Stimulated activated CD4-positive, alpha-beta T cell treated with anti-CD3 and anti-CD28 coated beads, Interleukin-15, amount 100 ng/mL, for 1 hour (primary cell): ENCODE measurements around the gene TSPAN14.

Experiments used
- DNase-seq, 2 donors: peaks; one replicate each; pipeline ENCODE4 v3.0.0-alpha.2; 2020; ENCODE audit warnings: low read depth in 1 of 2, low spot score in 1 of 2

The TSPAN14 gene

DNA sequence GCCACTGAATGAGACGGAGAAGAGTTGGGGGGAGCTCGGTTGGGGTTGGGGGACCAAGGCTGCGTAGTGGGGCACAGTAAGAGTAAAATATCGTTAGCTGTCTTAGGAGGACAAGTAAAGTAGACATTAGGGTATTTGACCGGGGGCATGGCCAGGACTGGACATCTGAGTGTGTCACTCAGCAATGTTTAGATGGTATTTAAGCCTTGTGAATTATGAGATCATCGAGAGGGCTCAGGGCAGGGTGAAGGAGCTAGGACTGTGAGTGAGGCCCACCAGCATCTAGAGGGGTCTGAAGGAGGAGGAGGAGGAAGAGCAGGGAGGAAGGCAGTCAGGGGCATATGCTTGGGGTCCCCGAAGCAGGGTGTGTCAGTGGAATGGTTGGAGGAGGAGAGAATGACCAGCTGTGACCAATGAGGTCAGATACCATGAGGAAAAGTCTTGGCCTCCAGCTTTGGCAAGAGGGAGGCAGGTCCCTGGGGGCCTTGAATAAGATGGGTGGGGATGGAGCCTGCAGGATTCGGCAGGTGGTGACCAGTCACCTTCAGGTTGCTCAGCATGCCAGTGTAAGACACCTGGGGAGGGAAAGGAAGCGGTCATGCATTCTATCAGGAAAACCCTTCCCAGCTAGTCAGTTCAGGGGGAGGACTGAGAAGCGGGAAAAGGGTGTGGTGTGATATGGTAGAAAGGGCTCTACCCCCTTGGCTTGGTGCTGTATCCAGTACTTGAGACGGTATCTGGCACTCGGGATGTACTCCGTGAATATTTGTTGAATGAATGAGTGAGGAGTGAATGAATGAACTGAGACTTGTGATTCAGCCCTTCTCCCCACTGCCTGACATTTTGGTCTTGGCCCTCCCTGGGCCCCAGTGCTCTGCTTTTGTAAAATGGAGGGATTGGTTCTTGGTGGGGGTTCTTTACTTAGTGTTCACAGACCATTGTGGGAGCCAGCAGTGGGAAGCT lies 48.8 kb downstream of the TSPAN14 start:
- DNase-seq: no peak

DNA sequence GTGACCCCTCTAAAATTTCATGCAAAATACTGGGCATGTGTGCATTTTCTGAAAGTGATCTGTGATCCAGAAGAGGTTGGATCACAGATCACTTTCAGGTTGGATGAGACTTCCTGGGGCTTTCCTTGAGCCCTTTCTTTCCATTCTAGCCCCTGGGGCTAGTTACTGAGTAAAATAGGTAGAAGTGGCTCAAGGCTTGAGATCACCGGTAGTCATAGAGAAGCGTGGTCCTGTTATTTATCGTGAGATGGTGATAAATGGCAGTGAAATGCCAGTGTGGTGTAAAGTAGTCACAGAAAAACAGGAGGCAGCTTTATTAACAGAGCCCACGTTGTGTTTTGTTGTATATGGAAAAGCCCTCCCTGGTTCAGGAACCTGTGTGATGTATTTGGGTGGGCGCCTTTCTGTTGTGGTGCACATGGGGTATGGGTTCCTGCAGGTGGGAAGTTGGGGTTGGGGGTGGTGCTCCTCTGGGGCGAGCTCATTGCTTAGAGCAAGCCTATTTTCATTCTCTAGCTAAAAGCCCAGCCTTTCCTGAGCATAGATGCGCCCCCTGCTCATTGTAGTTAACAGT lies 49.6 kb downstream of the TSPAN14 start:
- no peak for DNase-seq

DNA sequence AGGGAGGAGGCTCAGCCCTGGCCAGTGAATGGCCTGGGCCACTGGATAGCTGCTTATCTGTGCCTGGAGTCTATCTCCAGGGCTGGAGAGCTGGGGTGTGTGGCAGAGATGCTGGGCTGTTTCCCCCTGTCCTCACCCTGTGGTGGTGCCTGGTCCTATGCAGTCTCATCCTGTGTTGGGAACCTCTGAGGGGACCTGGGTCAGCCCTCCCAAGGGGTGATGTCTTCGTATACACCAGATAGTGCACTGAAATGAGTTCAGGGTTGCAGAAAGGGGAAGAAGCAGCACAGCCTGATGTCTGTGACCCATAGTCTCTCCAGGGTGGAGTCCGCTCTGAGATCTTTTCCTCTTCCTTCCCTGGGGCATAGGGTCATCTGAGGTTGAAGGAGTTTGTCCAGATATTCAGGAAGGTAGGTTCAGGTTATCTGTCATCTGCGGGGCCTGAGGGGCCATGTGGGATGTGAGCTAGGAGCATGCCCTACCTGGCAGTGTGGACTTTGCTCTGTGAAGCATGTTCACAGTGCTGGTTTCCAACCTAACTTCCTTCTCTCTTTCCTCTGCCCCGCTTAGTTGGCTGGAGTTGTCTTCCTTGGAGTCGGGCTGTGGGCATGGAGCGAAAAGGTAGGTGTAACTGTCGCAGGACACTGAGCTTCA lies 50.2 kb downstream of the TSPAN14 start:
- DNase-seq: no peak

DNA sequence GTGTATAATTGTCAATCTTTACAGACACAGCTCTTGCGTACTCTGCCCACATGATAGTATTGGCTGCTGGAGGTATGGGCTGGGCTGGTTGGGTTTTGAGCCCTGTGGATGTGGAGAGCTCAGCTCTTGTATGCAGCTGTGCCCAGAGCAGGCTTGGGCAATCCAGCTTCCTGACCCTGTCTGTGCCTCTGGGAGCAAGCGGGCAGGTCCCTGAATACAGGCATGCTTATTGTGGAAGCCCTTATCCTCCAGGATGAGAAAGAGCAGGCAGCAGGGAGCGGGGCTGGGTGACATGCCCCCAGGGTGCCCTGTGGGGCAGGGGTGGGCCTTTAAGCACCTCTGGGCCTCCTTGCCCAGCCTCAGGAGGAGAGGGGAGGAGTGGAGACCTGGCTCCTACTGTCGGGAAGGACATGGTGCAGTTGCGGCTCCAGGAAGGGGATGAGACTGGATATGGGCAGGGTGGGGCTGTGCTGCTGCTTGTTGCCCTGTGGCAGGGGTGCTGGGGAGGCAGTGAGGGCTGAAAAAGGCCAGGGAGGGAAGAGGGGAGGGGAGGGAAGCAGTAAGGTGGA lies 50.9 kb downstream of the TSPAN14 start:
- no peak for DNase-seq

DNA sequence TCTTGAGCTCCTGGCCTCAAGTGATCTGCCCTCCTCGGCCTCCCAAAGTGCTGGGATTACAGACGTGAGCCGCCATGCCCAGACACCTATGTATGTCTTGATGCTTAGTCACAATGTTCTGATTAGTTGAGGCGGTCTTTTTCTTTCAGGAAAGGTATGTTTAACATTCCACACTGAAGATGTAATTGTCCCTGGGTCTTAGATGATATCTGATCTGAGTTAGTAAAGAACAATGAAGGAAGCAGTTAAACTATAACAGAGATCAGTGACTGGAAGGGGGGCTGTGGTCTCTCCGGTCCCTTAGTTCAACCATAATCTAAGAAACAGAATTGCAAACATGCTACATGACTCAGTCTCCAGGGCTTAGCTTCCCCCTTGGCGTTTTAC lies 52.1 kb downstream of the TSPAN14 start:
- no peak for DNase-seq

DNA sequence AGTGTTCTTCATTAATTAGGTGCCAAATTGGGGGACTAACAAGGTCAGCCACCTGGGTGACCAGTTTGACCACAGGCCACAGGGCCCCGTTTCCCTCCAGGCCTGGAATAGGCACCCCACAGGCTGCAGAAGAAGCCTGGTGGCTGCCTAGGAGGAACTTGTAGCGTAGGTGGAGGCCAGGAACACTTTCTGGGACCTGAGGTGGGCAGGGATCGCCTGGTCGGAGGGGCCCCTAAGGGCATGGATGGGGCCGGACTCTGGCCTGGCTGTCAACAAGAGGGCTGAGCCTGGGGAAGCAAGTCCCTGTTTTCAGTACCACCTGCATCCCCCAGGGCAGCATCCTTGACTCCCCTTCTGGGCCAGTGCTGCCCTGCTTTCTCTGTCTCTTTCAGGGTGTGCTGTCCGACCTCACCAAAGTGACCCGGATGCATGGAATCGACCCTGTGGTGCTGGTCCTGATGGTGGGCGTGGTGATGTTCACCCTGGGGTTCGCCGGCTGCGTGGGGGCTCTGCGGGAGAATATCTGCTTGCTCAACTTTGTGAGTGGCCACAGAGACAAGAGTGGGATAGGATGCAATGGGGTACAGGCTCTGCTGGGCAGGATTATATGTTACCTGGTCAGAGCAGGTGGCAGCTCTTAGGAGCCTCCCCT lies 52.9 kb downstream of the TSPAN14 start:
- DNase-seq: no peak

DNA sequence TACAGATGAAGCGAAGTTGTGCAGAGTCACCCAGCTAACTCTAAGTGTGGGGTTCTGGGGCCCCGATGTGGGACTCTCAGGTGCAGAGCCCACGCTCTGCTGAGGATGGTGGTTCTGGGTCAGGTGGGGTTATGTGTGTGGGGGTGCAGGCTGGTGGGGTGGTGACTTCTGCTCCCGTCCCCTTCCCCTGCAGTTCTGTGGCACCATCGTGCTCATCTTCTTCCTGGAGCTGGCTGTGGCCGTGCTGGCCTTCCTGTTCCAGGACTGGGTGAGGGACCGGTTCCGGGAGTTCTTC lies 54.9 kb downstream of the TSPAN14 start:
- DNase-seq: no peak

DNA sequence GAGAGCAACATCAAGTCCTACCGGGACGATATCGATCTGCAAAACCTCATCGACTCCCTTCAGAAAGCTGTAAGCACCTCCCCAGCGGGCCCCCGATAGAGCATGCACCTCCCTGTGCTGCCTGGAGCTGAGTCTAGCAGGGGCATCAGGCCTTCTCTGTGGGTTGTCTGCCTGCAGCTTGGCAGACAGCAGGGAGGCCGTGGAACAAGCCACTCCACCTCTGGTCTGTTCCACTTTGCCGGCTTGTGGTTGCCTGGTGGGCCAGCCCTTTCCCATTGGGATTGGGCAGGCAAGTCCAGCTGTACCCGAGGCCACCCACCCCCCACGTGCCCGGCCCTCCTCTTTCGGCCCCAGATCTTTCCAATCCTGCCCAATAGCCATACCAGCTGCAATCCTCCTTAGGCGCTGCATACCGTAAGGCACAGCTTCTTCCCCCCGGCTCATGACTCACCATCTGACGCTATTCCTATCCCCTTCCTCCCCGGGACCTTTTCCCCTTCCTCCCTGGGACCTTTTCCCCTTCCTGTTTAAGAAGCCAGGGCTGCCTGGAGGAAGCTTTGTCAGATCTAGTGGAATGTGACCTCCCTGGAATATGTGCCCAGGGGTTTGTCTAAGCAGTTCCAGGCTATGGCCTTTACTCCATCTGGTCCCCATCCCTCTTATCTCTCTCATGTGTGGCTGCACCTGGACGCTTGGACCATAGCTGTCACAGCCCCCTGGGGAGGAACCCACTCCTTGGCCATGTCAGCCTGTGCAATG lies 55.5 kb downstream of the TSPAN14 start:
- no peak for DNase-seq

DNA sequence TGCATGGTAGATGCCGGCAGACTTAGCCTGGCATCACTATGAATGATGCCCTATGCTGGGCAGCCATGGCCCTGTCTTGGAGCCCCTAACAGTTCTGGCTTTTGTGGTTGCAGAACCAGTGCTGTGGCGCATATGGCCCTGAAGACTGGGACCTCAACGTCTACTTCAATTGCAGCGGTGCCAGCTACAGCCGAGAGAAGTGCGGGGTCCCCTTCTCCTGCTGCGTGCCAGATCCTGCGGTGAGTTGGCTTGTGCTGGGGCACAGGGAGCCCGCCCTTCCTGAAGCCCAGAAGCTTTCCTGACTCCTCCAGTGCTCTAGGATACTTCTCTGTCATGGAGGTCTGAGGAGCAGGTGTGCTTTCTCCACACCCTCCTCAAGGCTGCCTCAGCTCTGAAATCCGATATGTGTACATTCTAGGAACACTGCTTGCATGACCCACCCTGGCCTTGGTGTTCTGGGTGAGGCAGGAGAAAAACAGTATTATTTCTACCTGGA lies 58.0 kb downstream of the TSPAN14 start:
- DNase-seq: no peak

DNA sequence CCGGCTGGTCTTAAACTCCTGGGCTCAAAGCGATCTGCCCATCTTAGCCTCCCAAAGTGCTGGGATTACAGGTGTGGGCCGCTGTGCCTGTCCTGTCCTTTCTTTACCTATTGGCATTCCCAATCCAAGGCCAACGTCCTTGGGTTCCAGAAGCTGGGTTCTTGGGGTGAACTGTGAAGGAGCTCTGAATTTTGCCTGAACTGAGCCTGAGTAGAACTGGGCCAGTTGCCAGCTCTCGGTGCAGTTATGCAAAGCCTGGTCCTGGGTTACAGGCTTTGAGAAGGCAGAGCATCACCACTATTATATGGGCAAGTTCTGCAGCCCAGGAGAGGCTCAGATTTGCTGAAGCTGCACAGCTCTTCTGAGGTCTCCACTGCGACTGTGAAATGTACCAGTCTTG lies 59.0 kb downstream of the TSPAN14 start:
- no peak for DNase-seq

DNA sequence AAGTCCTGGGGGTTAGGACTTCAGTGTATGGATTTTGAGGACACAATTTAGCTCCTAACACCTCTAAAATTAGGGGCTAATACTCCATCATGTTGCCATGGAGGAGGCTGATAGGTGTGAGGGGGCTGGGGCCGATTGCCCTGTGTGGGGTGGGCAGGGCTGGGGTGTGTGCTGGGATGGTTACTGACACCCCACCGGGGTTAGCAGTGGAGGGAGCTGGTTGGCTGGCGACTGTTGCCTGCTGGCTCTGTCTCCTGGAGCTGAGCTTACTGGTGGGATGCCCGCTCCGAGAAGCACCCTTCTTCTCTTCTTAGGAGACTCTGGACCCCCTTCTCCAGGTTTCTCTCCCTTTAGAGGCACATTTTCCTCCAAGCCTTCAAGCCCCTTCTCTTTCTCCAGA lies 61.4 kb downstream of the TSPAN14 start:
- no peak for DNase-seq

DNA sequence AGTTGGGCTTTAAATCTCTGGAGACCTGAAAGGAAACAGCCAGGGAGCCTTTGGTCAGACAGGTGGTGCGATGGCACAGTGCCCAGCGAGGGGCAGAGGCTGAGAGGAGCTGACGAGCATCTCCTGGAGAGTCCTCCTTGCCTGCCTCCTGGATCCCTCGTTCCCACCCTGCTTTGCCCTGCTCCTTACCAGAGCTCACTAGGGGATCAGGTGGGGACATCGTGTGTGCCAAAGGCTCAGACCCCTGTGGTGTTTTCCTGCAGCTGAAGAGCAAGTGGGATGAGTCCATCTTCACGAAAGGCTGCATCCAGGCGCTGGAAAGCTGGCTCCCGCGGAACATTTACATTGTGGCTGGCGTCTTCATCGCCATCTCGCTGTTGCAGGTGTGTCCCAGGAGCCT lies 61.8 kb downstream of the TSPAN14 start:
- DNase-seq: no peak

DNA sequence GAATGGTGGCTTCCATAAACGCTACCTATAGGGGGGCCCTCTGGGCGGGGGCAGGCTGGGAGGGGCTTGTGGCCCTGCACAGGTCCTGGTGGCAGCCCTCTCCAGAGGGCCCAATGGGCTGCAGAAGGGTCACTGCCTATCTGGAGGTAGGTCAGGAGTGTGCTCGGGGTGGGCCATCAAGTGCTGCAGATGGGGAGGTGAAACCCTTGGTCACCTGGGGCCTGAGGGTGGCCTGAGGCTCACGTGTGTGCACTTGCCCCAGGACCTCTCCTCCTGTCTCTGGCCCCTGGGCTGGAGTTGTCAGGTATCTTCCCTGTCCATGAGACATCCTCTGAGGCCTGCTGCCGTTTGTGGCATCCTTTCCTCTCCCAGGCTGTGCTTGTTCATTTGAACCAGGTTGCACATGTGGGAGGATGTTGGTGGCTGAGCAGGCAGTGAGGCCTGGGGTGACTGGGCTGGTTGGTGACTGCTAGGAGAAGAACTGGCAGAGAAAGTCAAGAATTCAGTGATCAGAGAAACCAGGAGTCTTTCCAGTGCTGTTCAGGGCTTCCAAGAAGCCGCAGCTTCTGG lies 62.5 kb downstream of the TSPAN14 start:
- DNase-seq: no peak

DNA sequence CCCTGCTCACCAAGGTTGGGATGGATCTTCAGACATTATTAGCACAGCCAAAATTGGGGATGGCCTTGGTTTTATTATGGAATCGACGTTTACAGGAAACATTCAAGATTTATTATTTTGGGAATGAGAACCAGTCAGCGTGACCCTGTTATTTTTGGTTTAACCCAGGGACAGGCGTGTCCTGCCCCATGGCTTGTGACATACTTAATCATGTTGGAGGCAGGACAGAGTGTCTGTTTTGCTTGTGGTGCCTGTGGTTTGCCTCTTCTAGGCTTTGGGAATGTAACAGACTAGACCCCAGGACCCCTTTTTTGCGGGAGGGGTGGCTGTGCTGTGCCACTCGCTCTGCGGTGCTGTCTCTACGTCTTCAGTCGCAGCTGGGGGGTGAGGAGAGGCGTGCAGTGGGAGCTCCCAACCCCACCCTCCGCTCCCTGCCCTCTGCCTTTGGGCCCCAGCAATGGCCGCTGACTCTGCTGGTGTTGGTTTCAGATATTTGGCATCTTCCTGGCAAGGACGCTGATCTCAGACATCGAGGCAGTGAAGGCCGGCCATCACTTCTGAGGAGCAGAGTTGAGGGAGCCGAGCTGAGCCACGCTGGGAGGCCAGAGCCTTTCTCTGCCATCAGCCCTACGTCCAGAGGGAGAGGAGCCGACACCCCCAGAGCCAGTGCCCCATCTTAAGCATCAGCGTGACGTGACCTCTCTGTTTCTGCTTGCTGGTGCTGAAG lies 63.5 kb downstream of the TSPAN14 start:
- DNase-seq: no peak

DNA sequence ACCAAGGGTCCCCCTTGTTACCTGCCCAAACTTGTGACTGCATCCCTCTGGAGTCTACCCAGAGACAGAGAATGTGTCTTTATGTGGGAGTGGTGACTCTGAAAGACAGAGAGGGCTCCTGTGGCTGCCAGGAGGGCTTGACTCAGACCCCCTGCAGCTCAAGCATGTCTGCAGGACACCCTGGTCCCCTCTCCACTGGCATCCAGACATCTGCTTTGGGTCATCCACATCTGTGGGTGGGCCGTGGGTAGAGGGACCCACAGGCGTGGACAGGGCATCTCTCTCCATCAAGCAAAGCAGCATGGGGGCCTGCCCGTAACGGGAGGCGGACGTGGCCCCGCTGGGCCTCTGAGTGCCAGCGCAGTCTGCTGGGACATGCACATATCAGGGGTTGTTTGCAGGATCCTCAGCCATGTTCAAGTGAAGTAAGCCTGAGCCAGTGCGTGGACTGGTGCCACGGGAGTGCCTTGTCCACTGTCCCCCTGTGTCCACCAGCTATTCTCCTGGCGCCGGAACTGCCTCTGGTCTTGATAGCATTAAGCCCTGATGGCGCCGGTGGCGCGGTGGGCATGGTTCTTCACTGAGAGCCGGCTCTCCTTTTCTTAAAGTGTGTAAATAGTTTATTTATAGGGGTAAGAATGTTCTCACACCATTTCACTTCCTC lies 64.2 kb downstream of the TSPAN14 start:
- no peak for DNase-seq

DNA sequence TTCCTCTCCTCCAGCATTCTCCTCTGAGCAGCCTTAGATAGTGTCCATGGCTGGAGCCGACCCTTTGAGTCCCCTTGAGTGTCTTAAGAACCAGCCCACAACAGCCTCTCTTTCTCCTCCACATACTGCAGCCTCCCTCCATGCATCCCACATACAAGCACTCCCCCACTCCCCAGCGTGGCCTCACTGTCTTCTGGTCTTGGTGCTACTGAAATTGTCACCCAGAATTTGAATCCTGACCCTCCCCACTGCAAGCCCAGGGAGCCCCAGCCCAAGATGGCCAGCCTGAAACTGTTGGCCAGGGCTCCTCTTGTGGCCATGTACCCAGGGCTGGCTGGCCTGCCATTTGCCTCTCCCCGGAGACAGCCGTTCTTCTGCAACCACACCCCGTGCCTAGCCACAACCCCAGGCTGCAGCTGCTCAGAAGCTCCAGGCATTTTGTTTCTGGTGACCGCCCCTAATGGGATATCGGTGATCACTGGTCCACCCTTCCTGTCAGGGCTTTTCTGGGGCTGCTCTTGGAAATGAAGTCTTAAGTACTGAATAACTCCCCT lies 64.8 kb downstream of the TSPAN14 start:
- no peak for DNase-seq

DNA sequence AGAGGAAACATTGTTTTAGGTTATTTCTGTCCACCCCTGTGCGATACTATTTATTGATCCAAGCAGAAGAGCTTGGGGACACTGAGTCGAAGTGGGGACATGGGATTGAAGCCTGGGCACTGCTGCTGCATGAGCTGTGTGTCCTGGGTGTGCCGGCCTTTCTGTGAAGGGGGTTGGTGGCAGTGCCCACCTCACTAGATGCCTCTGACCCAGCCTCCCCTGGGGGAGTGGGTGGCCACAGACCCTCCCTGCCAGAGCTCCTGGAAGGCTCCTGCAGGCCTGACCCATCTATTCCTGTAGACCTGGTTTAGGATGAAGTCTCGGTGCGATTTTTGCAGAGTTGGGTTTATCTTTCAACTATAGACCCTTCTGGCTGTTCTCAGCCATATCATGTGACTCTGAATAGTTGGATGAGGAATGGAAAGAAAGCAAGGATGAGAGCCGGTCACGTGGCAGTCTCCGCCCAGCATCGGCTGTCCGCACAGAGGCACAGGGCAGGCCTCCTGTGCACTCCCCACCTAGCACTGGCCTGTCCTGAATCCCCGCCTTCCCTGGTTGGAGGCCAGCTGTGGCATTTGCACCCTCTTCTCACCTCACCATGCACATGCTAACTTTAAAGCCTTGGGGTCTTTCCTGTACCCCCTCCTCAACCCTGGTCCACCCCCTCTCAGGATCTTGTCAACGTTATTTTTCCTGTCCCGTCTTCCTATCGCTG lies 66.0 kb downstream of the TSPAN14 start:
- DNase-seq: no peak
